ENCODE data around the gene RTN4. TPM values are rescaled to one million over a fixed set of nuclear protein-coding genes. Genes with fewer than 3 reads are reported as not detected.
A peak's percentile ranks its signal among the peaks of the same experiment; 100 is the strongest.

RTN4 gene
- total RNA-seq, 4 donors from 2014 or later, result 249 to 292 (median 276) TPM

GRCh38 chr2:55013936-55014335 lies 36.3 kb downstream of the RTN4 start:
- H3K4me3 ChIP-seq (ENCODE audit: low read depth, poor library complexity, severe bottlenecking), result no peak overlapping the region
- intact Hi-C loops (cut with DNase I; ENCODE audit: low total_unique reads), result loop anchor here (10.0 kb wide), 1 partner anchor 151 kb away; no protein-coding TSS in a partner anchor
- TF ChIP-seq, protein P1, sequence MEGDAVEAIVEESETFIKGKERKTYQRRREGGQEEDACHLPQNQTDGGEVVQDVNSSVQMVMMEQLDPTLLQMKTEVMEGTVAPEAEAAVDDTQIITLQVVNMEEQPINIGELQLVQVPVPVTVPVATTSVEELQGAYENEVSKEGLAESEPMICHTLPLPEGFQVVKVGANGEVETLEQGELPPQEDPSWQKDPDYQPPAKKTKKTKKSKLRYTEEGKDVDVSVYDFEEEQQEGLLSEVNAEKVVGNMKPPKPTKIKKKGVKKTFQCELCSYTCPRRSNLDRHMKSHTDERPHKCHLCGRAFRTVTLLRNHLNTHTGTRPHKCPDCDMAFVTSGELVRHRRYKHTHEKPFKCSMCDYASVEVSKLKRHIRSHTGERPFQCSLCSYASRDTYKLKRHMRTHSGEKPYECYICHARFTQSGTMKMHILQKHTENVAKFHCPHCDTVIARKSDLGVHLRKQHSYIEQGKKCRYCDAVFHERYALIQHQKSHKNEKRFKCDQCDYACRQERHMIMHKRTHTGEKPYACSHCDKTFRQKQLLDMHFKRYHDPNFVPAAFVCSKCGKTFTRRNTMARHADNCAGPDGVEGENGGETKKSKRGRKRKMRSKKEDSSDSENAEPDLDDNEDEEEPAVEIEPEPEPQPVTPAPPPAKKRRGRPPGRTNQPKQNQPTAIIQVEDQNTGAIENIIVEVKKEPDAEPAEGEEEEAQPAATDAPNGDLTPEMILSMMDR (IDR thresholded peaks at IDR 0.05), result no peak
- no peak for TF ChIP-seq POLR2A (IDR thresholded peaks at IDR 0.05)
- DNase-seq (ENCODE audit: low spot score in 2 of 2), result no peak
- WGBS, 2 donors, result 41 to 46% methylated on average over 1 of the region's 1 CpG

DNA sequence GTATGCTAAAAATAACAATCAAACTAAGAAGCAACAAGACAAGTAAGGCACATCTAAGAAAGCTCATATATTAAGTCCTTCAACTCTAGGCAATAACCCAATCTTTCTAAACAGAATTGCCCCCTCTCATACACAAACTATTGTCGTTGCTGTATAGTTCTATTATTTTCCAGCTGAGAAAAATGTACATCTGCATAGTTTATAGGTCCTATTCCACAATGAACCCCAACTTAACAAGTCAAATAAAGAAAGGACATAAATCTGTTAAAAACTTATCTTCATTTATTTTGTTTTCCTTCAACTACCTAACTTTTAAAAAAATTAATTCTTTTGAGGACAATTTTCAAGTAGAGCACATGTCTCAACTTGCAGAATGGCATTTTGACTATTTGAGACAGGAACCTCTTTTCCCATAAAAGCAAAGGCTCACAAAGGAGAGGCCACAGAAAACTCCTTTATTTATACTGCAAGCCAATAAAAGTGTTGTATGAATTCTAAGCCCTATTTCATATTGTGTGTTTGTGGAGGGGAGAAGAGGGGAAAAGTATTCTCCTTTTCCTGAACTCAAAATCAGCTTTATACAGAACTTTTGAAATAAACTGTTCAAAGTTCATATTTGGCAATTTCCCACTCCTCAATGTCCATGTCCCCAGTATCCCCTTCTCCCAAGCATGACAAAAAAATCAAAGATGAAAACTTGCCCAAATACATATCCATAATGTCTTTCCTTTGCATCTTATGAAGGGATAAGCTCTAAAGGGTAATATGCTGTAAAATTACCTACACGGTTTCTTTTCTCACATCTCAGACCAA lies 37.4 kb downstream of the RTN4 start:
- DNase-seq (ENCODE audit: low spot score in 2 of 2), result no peak
- no peak for TF ChIP-seq POLR2A (IDR thresholded peaks at IDR 0.05)
- TF ChIP-seq, protein P1 (IDR thresholded peaks at IDR 0.05), result no peak
- H3K4me3 ChIP-seq (ENCODE audit: low read depth, poor library complexity, severe bottlenecking), result no peak overlapping the region
- 37 to 45% methylated on average over 2 of the region's 2 CpGs for WGBS, 2 donors
- intact Hi-C loops (cut with DNase I; ENCODE audit: low total_unique reads), result loop anchor here (10.0 kb wide), 1 partner anchor 152 kb away; no protein-coding TSS in a partner anchor

DNA sequence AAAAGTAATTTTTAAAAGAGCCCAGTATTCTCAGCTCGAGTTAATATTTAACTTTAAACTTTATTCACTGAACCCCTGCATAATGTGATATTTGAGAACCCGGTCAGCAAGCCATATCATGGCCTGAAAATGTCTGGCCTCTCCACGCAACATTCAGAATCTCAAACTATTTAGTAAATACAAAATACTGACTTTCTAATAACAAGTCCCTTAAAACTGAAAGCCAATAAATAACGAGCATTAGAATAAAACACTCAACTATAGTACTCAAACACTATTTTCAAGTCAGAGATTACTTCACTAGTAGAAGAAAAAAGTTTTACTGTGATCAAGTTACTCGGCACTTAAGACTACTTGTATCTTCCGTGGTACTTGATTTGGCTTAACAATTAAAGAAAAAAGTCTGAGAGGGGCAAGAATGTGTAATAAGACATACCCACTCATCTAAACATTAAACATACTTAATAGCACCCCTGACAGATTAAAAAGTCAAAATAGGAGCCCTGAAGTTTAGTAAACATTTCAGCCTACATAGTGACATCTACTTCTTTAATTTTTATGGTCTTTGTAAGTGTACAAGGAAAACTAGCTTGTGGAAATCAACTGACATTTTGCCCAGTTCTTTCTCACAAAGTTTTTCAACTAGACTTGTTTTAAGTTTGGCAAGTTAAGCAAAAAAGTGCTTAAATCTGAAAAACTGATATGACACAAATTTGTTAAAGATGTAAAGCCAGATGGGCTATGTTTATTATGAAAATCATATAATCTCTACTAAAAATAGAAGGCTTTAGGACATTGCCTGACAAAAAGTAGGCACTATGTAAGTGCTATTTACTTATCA lies 38.2 kb downstream of the RTN4 start:
- intact Hi-C loops (cut with DNase I; ENCODE audit: low total_unique reads), result loop anchor here (10.0 kb wide), 1 partner anchor 153 kb away; no protein-coding TSS in a partner anchor
- TF ChIP-seq, protein P1 (IDR thresholded peaks at IDR 0.05), result no peak
- TF ChIP-seq POLR2A (IDR thresholded peaks at IDR 0.05), result no peak
- 32 to 34% methylated on average over 6 of the region's 6 CpGs for WGBS, 2 donors

DNA sequence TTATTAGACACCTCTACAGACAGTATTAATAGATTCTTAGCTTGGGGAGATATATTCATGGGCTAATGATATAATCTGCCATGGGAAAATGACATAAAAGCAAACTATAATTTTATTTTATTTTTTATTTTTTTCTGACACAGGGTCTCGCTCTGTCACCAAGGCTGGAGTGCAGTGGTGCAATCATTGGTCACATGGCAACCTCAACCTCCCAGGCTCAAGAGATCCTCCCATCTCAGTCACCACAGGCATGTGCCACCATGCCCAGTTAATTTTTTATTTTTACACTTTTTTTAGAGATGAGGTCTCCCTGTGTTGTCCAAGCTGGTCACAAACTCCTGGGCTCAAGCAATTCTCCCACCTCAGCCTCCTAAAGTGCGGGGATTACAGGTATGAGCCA lies 39.3 kb downstream of the RTN4 start:
- no peak overlapping the region for H3K4me3 ChIP-seq (ENCODE audit: low read depth, poor library complexity, severe bottlenecking)
- 47 to 84% methylated on average over 2 of the region's 2 CpGs for WGBS, 2 donors
- DNase-seq (ENCODE audit: low spot score in 2 of 2), result peak; percentile 39 to 89
- intact Hi-C loops (cut with DNase I; ENCODE audit: low total_unique reads), result loop anchor here (10.0 kb wide), 1 partner anchor 154 kb away; no protein-coding TSS in a partner anchor
- TF ChIP-seq, protein P1 (IDR thresholded peaks at IDR 0.05), result no peak
- no peak for TF ChIP-seq POLR2A (IDR thresholded peaks at IDR 0.05)

More for the DNA sequence above, 38.2 kb downstream of the RTN4 start:
- H3K4me3 ChIP-seq (ENCODE audit: low read depth, poor library complexity, severe bottlenecking), result no peak overlapping the region
- no peak for DNase-seq (ENCODE audit: low spot score in 2 of 2)

- TF ChIP-seq, protein P1 (IDR thresholded peaks at IDR 0.05), result no peak
- DNase-seq (ENCODE audit: low spot score in 2 of 2), result peak; percentile 79 to 88
- no peak overlapping the region for H3K4me3 ChIP-seq (ENCODE audit: low read depth, poor library complexity, severe bottlenecking)
- WGBS, 2 donors, result 1 to 2% methylated on average over 5 of the region's 5 CpGs
- intact Hi-C loops (cut with DNase I; ENCODE audit: low total_unique reads), result loop anchor here (10.0 kb wide), 1 partner anchor 155 kb away; no protein-coding TSS in a partner anchor
These were observed 40.1 kb downstream of the RTN4 start for GRCh38 chr2:55010149-55010591.
